H9 (cell line): ENCODE data around the gene PTCH1. TPM values are rescaled to one million over a fixed set of nuclear protein-coding genes. Genes with fewer than 3 reads are reported as not detected.

Experiments used
- DNase-seq: peaks from one replicate; pipeline ENCODE4 v3.0.0-alpha.2; 2017
- H2AFZ ChIP-seq: one replicate; pipeline ENCODE4 v1.6.1; 2013; ENCODE audit warnings: mild to moderate bottlenecking, low read length, control low read depth, moderate library complexity
- H2AK5ac ChIP-seq: 2 replicates; pipeline ENCODE4 v1.6.1; 2013; ENCODE audit warnings: low read length, control low read depth, mixed read lengths; ENCODE audit not compliant: insufficient read length
- H2BK120ac ChIP-seq: one replicate; pipeline ENCODE4 v1.6.1; 2013; ENCODE audit warnings: low read depth, mild to moderate bottlenecking, low read length, control low read depth, inconsistent platforms; ENCODE audit not compliant: poor library complexity, severe bottlenecking
- H2BK12ac ChIP-seq: 2 replicates; pipeline ENCODE4 v1.6.1; 2013; ENCODE audit warnings: low read length, control low read depth, mixed read lengths, low read depth; ENCODE audit not compliant: insufficient read length
- H2BK15ac ChIP-seq: 2 replicates; pipeline ENCODE4 v1.6.1; 2013; ENCODE audit warnings: low read depth, low read length, control low read depth
- H2BK20ac ChIP-seq: one replicate; pipeline ENCODE4 v1.6.1; 2013; ENCODE audit warnings: low read depth, mild to moderate bottlenecking, low read length, control low read depth, inconsistent platforms; ENCODE audit not compliant: poor library complexity, severe bottlenecking
- H2BK5ac ChIP-seq: 2 replicates; pipeline ENCODE4 v1.6.1; 2013; ENCODE audit warnings: low read length, control low read depth, mixed read lengths; ENCODE audit not compliant: insufficient read length
- H3K14ac ChIP-seq: 2 replicates; pipeline ENCODE4 v1.6.1; 2013; ENCODE audit warnings: low read length, control low read depth; ENCODE audit not compliant: insufficient read depth
- H3K18ac ChIP-seq: 2 replicates; pipeline ENCODE4 v1.6.1; 2013; ENCODE audit warnings: low read depth, mild to moderate bottlenecking, mixed read lengths, low read length, control low read depth; ENCODE audit not compliant: insufficient read length
- H3K23ac ChIP-seq: 2 replicates; pipeline ENCODE4 v1.6.1; 2013; ENCODE audit warnings: low read length, control low read depth, mixed read lengths, low read depth; ENCODE audit not compliant: insufficient read length
- H3K23me2 ChIP-seq: 2 replicates; pipeline ENCODE4 v1.6.1; 2013; ENCODE audit warnings: low read depth, mild to moderate bottlenecking, mixed read lengths, low read length, control low read depth; ENCODE audit not compliant: insufficient read length, poor library complexity, severe bottlenecking
- H3K27ac ChIP-seq: 2 replicates; pipeline ENCODE4 v1.5.1; 2013; ENCODE audit warnings: low read length, control low read depth, mixed read lengths, low read depth; ENCODE audit not compliant: insufficient read length
- H3K27me3 ChIP-seq: 2 replicates; pipeline ENCODE4 v1.6.1; 2013; ENCODE audit warnings: low read length, control low read depth, inconsistent platforms; ENCODE audit not compliant: insufficient read depth
- H3K4ac ChIP-seq: 2 replicates; pipeline ENCODE4 v1.6.1; 2013; ENCODE audit warnings: low read depth, mild to moderate bottlenecking, control low read depth, inconsistent platforms, low read length, moderate library complexity
- H3K4me1 ChIP-seq: 2 replicates; pipeline ENCODE4 v1.6.1; 2013; ENCODE audit warnings: low read length, control low read depth, inconsistent platforms; ENCODE audit not compliant: insufficient read depth
- H3K4me2 ChIP-seq: 2 replicates; pipeline ENCODE4 v1.6.1; 2013; ENCODE audit warnings: low read length, control low read depth, mixed read lengths; ENCODE audit not compliant: insufficient read length, insufficient read depth
- H3K56ac ChIP-seq: 2 replicates; pipeline ENCODE4 v1.6.1; 2013; ENCODE audit warnings: low read depth, mild to moderate bottlenecking, mixed read lengths, low read length, control low read depth; ENCODE audit not compliant: insufficient read length
- H3K79me1 ChIP-seq: 2 replicates; pipeline ENCODE4 v1.6.1; 2013; ENCODE audit warnings: low read depth, mild to moderate bottlenecking, moderate library complexity, low read length, control low read depth, inconsistent platforms; ENCODE audit not compliant: insufficient read depth, poor library complexity, severe bottlenecking
- H3K79me2 ChIP-seq: 2 replicates; pipeline ENCODE4 v1.6.1; 2013; ENCODE audit warnings: low read length, control low read depth, inconsistent platforms; ENCODE audit not compliant: insufficient read depth
- H3K9ac ChIP-seq: 2 replicates; pipeline ENCODE4 v1.6.1; 2013; ENCODE audit warnings: low read length, control low read depth, mixed read lengths; ENCODE audit not compliant: insufficient read length; ENCODE audit errors: extremely low read depth
- H3K9me3 ChIP-seq: one replicate; pipeline ENCODE4 v1.6.1; 2013; ENCODE audit warnings: low read depth, low read length, inconsistent platforms; ENCODE audit not compliant: control insufficient read depth
- H3T11ph ChIP-seq: one replicate; pipeline ENCODE4 v1.6.1; 2013; ENCODE audit warnings: mild to moderate bottlenecking, low read length, control low read depth, inconsistent platforms
- H4K20me1 ChIP-seq: one replicate; pipeline ENCODE4 v1.6.1; 2013; ENCODE audit not compliant: control insufficient read depth, insufficient read length, insufficient read depth
- H4K5ac ChIP-seq: 2 replicates; pipeline ENCODE4 v1.6.1; 2013; ENCODE audit warnings: low read depth, mild to moderate bottlenecking, mixed read lengths, low read length, control low read depth; ENCODE audit not compliant: insufficient read length
- H4K8ac ChIP-seq: replicated peaks from 2 replicates; pipeline ENCODE4 v1.6.1; 2013; ENCODE audit warnings: low read length, control low read depth, mixed read lengths, low read depth; ENCODE audit not compliant: insufficient read length
- H4K91ac ChIP-seq: 2 replicates; pipeline ENCODE4 v1.6.1; 2013; ENCODE audit warnings: low read depth, mild to moderate bottlenecking, moderate library complexity, mixed read lengths, low read length, control low read depth; ENCODE audit not compliant: insufficient read length
- H3K27ac Mint-ChIP-seq, 3 experiments: 2 replicates in 2 of 3; 3 replicates in 1 of 3; pipeline ENCODE4 v1.8.0; 2020 to 2021; ENCODE audit warnings: mixed read lengths in 3 of 3, mild to moderate bottlenecking in 1 of 3, moderate library complexity in 1 of 3
- H3K27me3 Mint-ChIP-seq: 2 replicates; pipeline ENCODE4 v1.8.0; 2021; ENCODE audit warnings: low read depth, mild to moderate bottlenecking, moderate library complexity, mixed read lengths
- H3K36me3 Mint-ChIP-seq, 3 experiments: 2 replicates in 2 of 3; 3 replicates in 1 of 3; pipeline ENCODE4 v1.8.0; 2020 to 2021; ENCODE audit warnings: low read depth in 3 of 3, mixed read lengths in 3 of 3; ENCODE audit not compliant: insufficient read depth in 1 of 3
- H3K4me1 Mint-ChIP-seq, 2 experiments: 2 replicates each; pipeline ENCODE4 v1.8.0; 2020; ENCODE audit warnings: mixed read lengths in 2 of 2
- H3K4me3 Mint-ChIP-seq, 2 experiments: 2 replicates in 1 of 2; 3 replicates in 1 of 2; pipeline ENCODE4 v1.8.0; 2020 to 2021; ENCODE audit warnings: mild to moderate bottlenecking in 2 of 2, mixed read lengths in 2 of 2, moderate library complexity in 1 of 2
- H3K9me3 Mint-ChIP-seq, 2 experiments: 2 replicates in 1 of 2; 3 replicates in 1 of 2; pipeline ENCODE4 v1.8.0; 2020; ENCODE audit warnings: mild to moderate bottlenecking in 2 of 2, mixed read lengths in 2 of 2, moderate library complexity in 1 of 2
- WGBS: extraction: QIAGEN DNeasy Blood & Tissue Kit; methylation state at CpG from one replicate; pipeline ENCODE4 v1.1.7; 2013; ENCODE audit warnings: missing lambda C conversion rate, low lambda C conversion rate, mixed read lengths; ENCODE audit not compliant: insufficient read length; ENCODE audit errors: extremely low coverage; 5-methylcytosine and 5-hydroxymethylcytosine counted together
- total RNA-seq: library from RNA; stranded (reverse); gene quantifications from 2 replicates; pipeline ENCODE4 v1.2.1, GENCODE V29; 2021
- TF ChIP-seq, protein P1 (sequence below): fragments of 200-600 bp; sonication (generic); conservative IDR thresholded peaks from 3 replicates; pipeline ENCODE4 v1.8.0; 2021; ENCODE audit warnings: antibody characterized with exemption, mild to moderate bottlenecking

Gene PTCH1
- total RNA-seq, 1 experiment from 2014 or later = 9.1 TPM

- Histone ChIP-seq H4K8ac (no peak overlapping the region), H3K4me1 (peaks cover 6% of the 10 kb centered on the region; the same call in 1 of the 2 replicates), H3K27ac (no peak overlapping the region), H2BK5ac (no peak overlapping the region), H3K9ac (no peak overlapping the region), H2AK5ac (no peak overlapping the region), H4K91ac (no peak overlapping the region), H3K23me2 (no peaks in the 10 kb centered on the region), H3K4ac (no peak overlapping the region), H3K18ac (no peak overlapping the region), H2AFZ (no peak overlapping the region), H2BK12ac (no peak overlapping the region), H3T11ph (no peak overlapping the region), H3K27me3 (no peaks in the 10 kb centered on the region), H2BK120ac (no peak overlapping the region), H3K79me1 (no peaks in the 10 kb centered on the region), H3K4me2 (no peak overlapping the region), H4K5ac (no peak overlapping the region), H2BK20ac (no peak overlapping the region), H3K79me2 (no peaks in the 10 kb centered on the region), H3K23ac (no peak overlapping the region), H3K14ac (no peak overlapping the region), H3K56ac (no peak overlapping the region), H2BK15ac (no peak overlapping the region), H4K20me1 (no peaks in the 10 kb centered on the region), H3K9me3 (no peaks in the 10 kb centered on the region)
- Mint-ChIP-seq H3K36me3 (peaks cover 30 to 71% (median 43%) of the 10 kb centered on the region in 3 experiments; a peak in 6 of 7 replicates), H3K4me1 (peaks cover 24 to 36% of the 10 kb centered on the region in 2 experiments), H3K27ac (no peak overlapping the region; a peak in 2 of 7 replicates), H3K27me3 (peaks cover 28% of the 10 kb centered on the region), H3K4me3 (no peak overlapping the region), H3K9me3 (no peaks in the 10 kb centered on the region)
- DNase-seq = no peak
- TF ChIP-seq, protein P1, sequence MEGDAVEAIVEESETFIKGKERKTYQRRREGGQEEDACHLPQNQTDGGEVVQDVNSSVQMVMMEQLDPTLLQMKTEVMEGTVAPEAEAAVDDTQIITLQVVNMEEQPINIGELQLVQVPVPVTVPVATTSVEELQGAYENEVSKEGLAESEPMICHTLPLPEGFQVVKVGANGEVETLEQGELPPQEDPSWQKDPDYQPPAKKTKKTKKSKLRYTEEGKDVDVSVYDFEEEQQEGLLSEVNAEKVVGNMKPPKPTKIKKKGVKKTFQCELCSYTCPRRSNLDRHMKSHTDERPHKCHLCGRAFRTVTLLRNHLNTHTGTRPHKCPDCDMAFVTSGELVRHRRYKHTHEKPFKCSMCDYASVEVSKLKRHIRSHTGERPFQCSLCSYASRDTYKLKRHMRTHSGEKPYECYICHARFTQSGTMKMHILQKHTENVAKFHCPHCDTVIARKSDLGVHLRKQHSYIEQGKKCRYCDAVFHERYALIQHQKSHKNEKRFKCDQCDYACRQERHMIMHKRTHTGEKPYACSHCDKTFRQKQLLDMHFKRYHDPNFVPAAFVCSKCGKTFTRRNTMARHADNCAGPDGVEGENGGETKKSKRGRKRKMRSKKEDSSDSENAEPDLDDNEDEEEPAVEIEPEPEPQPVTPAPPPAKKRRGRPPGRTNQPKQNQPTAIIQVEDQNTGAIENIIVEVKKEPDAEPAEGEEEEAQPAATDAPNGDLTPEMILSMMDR = no peak
- no CpG with 5 or more reads among the region's 13 CpGs for WGBS
These were observed 56.1 kb downstream of the PTCH1 start for GRCh38 chr9:95460518-95461164.
